Urinary bladder (tissue), 4 donors: ENCODE data around the gene POU2F1. TPM values are rescaled to one million over a fixed set of nuclear protein-coding genes. Genes with fewer than 3 reads are reported as not detected.

Experiments used
- DNase-seq: peaks from one replicate; pipeline ENCODE4 v3.0.0-alpha.2; 2015; ENCODE audit errors: extremely low spot score
- H3K27ac ChIP-seq: one replicate; pipeline ENCODE4 v1.5.1; 2013; ENCODE audit warnings: low read depth, mild to moderate bottlenecking, moderate library complexity
- H3K36me3 ChIP-seq: one replicate; pipeline ENCODE4 v1.6.1; 2013; ENCODE audit warnings: mild to moderate bottlenecking, moderate library complexity; ENCODE audit not compliant: insufficient read depth
- H3K4me1 ChIP-seq: one replicate; pipeline ENCODE4 v1.6.1; 2013; ENCODE audit warnings: mild to moderate bottlenecking, moderate library complexity; ENCODE audit not compliant: insufficient read depth
- H3K4me3 ChIP-seq: one replicate; pipeline ENCODE4 v1.5.1; 2013; ENCODE audit warnings: low read depth, low read length
- WGBS: extraction: QIAGEN DNeasy Blood & Tissue Kit; methylation state at CpG from one replicate; pipeline ENCODE4 v1.1.7; 2013; 5-methylcytosine and 5-hydroxymethylcytosine counted together
- polyA plus RNA-seq: library from polyadenylated mRNA; stranded (reverse); fragments of 200-250 nt; gene quantifications from one replicate; pipeline ENCODE4 v1.2.3, GENCODE V29; 2013
- total RNA-seq: library from RNA; depleted of rRNA; stranded (reverse); fragments of >200 nt; gene quantifications from one replicate; pipeline ENCODE4 v1.2.3, GENCODE V29; 2014
- donor health status: healthy with polysubstance abuse.
- donor health status: healthy.

Gene POU2F1
- total and polyA plus RNA-seq, 2 donors: 2.2 to 31.3 TPM

GRCh38 chr1:167460836-167461235 is 240.2 kb downstream of the POU2F1 start:
- Histone ChIP-seq H3K4me3 (no peak overlapping the region), H3K27ac (no peak overlapping the region), H3K36me3 (no peaks in the 10 kb centered on the region), H3K4me1 (no peaks in the 10 kb centered on the region)
- no peak for DNase-seq
- WGBS: 96% methylated on average over 14 of the region's 14 CpGs

GRCh38 chr1:167462341-167462740 is 241.7 kb downstream of the POU2F1 start:
- H3K4me3 ChIP-seq: no peak overlapping the region
- H3K27ac ChIP-seq: no peak overlapping the region
- WGBS: 87% methylated on average over 8 of the region's 8 CpGs
- no peak for DNase-seq
- no peaks in the 10 kb centered on the region for H3K4me1 ChIP-seq
- H3K36me3 ChIP-seq: no peaks in the 10 kb centered on the region

GRCh38 chr1:167463080-167463479 is 242.4 kb downstream of the POU2F1 start:
- Histone ChIP-seq H3K4me3 (no peak overlapping the region), H3K27ac (no peak overlapping the region), H3K36me3 (no peaks in the 10 kb centered on the region), H3K4me1 (no peaks in the 10 kb centered on the region)
- no peak for DNase-seq
- WGBS: 76% methylated on average over 4 of the region's 4 CpGs

- Histone ChIP-seq H3K4me3 (no peak overlapping the region), H3K27ac (no peak overlapping the region), H3K4me1 (no peaks in the 10 kb centered on the region), H3K36me3 (no peaks in the 10 kb centered on the region)
- no peak for DNase-seq
- WGBS: 81% methylated on average over 6 of the region's 6 CpGs
Observed at GRCh38 chr1:167463875-167464575, 243.3 kb downstream of the POU2F1 start.

GRCh38 chr1:167465018-167465417 is 244.3 kb downstream of the POU2F1 start:
- WGBS: over 99% methylated on average over 2 of the region's 2 CpGs
- Histone ChIP-seq H3K36me3 (no peaks in the 10 kb centered on the region), H3K4me3 (no peak overlapping the region), H3K27ac (no peak overlapping the region), H3K4me1 (no peaks in the 10 kb centered on the region)
- no peak for DNase-seq

GRCh38 chr1:167465743-167466142 is 245.1 kb downstream of the POU2F1 start:
- no peaks in the 10 kb centered on the region for H3K36me3 ChIP-seq
- no peak for DNase-seq
- H3K4me3 ChIP-seq: no peak overlapping the region
- 70% methylated on average over 1 of the region's 1 CpG for WGBS
- no peaks in the 10 kb centered on the region for H3K4me1 ChIP-seq
- H3K27ac ChIP-seq: no peak overlapping the region

- 57% methylated on average over 15 of the region's 15 CpGs for WGBS
- no peak for DNase-seq
- Histone ChIP-seq H3K4me1 (no peaks in the 10 kb centered on the region), H3K4me3 (no peak overlapping the region), H3K36me3 (no peaks in the 10 kb centered on the region), H3K27ac (no peak overlapping the region)
Observed at GRCh38 chr1:167467126-167467710, 246.5 kb downstream of the POU2F1 start.

- WGBS: 73% methylated on average over 9 of the region's 9 CpGs
- no peak overlapping the region for H3K4me3 ChIP-seq
- H3K4me1 ChIP-seq: no peaks in the 10 kb centered on the region
- H3K36me3 ChIP-seq: no peaks in the 10 kb centered on the region
- DNase-seq: no peak
- no peak overlapping the region for H3K27ac ChIP-seq
Observed at GRCh38 chr1:167467752-167468151, 247.1 kb downstream of the POU2F1 start.

GRCh38 chr1:167469280-167469965 is 248.7 kb downstream of the POU2F1 start:
- 90% methylated on average over 7 of the region's 7 CpGs for WGBS
- H3K4me1 ChIP-seq: no peaks in the 10 kb centered on the region
- no peak overlapping the region for H3K4me3 ChIP-seq
- DNase-seq: no peak
- H3K27ac ChIP-seq: no peak overlapping the region
- H3K36me3 ChIP-seq: no peaks in the 10 kb centered on the region

- 88% methylated on average over 5 of the region's 5 CpGs for WGBS
- H3K27ac ChIP-seq: no peak overlapping the region
- no peak for DNase-seq
Observed at GRCh38 chr1:167471568-167471967, 250.9 kb downstream of the POU2F1 start.

GRCh38 chr1:167472752-167473521 is 252.3 kb downstream of the POU2F1 start:
- Histone ChIP-seq H3K4me1 (no peaks in the 10 kb centered on the region), H3K36me3 (no peaks in the 10 kb centered on the region), H3K27ac (no peak overlapping the region), H3K4me3 (no peak overlapping the region)
- 89% methylated on average over 10 of the region's 10 CpGs for WGBS
- DNase-seq: no peak

More at GRCh38 chr1:167471568-167471967, 250.9 kb downstream of the POU2F1 start:
- Histone ChIP-seq H3K4me3 (no peak overlapping the region), H3K4me1 (no peaks in the 10 kb centered on the region), H3K36me3 (no peaks in the 10 kb centered on the region)

GRCh38 chr1:167473761-167474160 is 253.1 kb downstream of the POU2F1 start:
- H3K27ac ChIP-seq: no peak overlapping the region
- no peaks in the 10 kb centered on the region for H3K36me3 ChIP-seq
- no peaks in the 10 kb centered on the region for H3K4me1 ChIP-seq
- WGBS: 52% methylated on average over 5 of the region's 5 CpGs
- DNase-seq: no peak
- H3K4me3 ChIP-seq: no peak overlapping the region

GRCh38 chr1:167474191-167474641 is 253.5 kb downstream of the POU2F1 start:
- Histone ChIP-seq H3K4me1 (no peaks in the 10 kb centered on the region), H3K27ac (no peak overlapping the region), H3K36me3 (no peaks in the 10 kb centered on the region), H3K4me3 (no peak overlapping the region)
- DNase-seq: no peak
- 56% methylated on average over 5 of the region's 5 CpGs for WGBS
